Brain microvascular endothelial cell (primary cell): ENCODE measurements around the gene FNDC7.
"Not testable (repeated sequence)": the region's sequence is repeated elsewhere in the genome, so short reads cannot be mapped to it uniquely, and the experiment has no call there.

ENCODE experiments used
- DNase-seq: peaks from one replicate; pipeline ENCODE4 v3.0.0-alpha.2; 2020
- H3K27ac ChIP-seq: fragments of 250-450 bp; sonication (Bioruptor Pico); 2 replicates; pipeline ENCODE4 v1.5.1; 2020; ENCODE audit warnings: mild to moderate bottlenecking, moderate library complexity
- H3K27me3 ChIP-seq: fragments of 250-450 bp; sonication (Bioruptor Pico); replicated peaks from 2 replicates; pipeline ENCODE4 v1.5.1; 2020; ENCODE audit warnings: mild to moderate bottlenecking
- H3K36me3 ChIP-seq: fragments of 250-450 bp; sonication (Bioruptor Pico); replicated peaks from 2 replicates; pipeline ENCODE4 v1.5.1; 2020; ENCODE audit warnings: mild to moderate bottlenecking
- H3K4me3 ChIP-seq: 2 replicates; pipeline ENCODE4 v1.5.1; 2011; ENCODE audit warnings: low read depth, mild to moderate bottlenecking, control low read depth, low read length, moderate library complexity
- in situ Hi-C: cut with HindIII; loops from 2 replicates; pipeline ENCODE4 v1.10.0; 2017; ENCODE audit warnings: low sequenced_read_pairs, low pct_ligation_motif_present
- TF ChIP-seq, protein P1 (sequence below): IDR thresholded peaks from 2 replicates; pipeline ENCODE4 v1.5.1; 2011; ENCODE audit warnings: low read depth, mild to moderate bottlenecking, moderate library complexity, low read length, control low read depth, inconsistent platforms; ENCODE audit errors: missing control alignments

FNDC7 gene

DNA sequence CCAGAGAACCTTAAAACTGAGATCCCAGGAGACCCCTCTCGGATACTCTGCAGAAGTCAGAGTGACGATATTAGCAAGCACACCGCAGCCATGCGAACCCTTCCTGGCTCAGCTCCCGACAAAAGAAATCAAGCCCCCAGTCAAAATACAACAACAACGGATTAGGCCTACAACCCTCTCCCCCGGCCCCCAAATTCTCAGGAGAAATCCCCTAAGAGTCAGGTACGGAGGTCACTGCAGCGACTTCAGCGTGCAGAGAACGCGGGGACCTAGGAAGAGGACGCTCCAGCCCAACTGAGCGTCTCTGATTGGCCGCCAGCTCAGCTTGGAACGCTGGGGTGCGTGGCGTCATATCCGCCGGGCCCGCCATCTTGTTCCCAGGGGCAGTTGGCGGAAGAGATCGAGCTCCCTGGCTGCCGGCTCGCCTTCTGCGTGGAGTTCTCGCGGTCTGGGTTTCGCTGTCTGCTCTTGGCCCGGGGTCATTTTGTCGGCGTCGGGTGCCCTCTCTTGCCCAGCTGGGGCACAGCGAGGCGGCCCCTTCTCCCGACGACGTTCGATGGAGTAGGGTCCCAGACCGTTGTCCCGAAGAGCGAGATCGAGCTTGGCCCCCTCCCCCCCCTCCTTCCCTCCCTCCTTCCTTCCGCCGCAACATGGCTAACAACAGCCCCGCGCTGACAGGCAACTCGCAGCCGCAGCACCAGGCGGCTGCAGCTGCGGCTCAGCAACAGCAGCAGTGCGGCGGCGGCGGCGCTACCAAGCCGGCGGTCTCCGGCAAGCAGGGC is 20.6 kb upstream of the FNDC7 start, which contains the start of gene PRPF38B:
PRPF38B (plus strand) TSS at position 369 of the 782 bp plus-strand sequence; CDS start at position 651, 282 bp downstream.
- in situ Hi-C loops, result no loop called here
- peak within 1 kb of the TSS; percentile 92 for H3K4me3 ChIP-seq
- TF ChIP-seq, protein P1, sequence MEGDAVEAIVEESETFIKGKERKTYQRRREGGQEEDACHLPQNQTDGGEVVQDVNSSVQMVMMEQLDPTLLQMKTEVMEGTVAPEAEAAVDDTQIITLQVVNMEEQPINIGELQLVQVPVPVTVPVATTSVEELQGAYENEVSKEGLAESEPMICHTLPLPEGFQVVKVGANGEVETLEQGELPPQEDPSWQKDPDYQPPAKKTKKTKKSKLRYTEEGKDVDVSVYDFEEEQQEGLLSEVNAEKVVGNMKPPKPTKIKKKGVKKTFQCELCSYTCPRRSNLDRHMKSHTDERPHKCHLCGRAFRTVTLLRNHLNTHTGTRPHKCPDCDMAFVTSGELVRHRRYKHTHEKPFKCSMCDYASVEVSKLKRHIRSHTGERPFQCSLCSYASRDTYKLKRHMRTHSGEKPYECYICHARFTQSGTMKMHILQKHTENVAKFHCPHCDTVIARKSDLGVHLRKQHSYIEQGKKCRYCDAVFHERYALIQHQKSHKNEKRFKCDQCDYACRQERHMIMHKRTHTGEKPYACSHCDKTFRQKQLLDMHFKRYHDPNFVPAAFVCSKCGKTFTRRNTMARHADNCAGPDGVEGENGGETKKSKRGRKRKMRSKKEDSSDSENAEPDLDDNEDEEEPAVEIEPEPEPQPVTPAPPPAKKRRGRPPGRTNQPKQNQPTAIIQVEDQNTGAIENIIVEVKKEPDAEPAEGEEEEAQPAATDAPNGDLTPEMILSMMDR, result no peak
- H3K36me3 ChIP-seq, result peaks cover 14% of the 10 kb centered on the region
- DNase-seq, result peak; percentile 90
- no peaks in the 10 kb centered on the region for H3K27me3 ChIP-seq
- peak within 1 kb of the TSS; percentile 98 for H3K27ac ChIP-seq

DNA sequence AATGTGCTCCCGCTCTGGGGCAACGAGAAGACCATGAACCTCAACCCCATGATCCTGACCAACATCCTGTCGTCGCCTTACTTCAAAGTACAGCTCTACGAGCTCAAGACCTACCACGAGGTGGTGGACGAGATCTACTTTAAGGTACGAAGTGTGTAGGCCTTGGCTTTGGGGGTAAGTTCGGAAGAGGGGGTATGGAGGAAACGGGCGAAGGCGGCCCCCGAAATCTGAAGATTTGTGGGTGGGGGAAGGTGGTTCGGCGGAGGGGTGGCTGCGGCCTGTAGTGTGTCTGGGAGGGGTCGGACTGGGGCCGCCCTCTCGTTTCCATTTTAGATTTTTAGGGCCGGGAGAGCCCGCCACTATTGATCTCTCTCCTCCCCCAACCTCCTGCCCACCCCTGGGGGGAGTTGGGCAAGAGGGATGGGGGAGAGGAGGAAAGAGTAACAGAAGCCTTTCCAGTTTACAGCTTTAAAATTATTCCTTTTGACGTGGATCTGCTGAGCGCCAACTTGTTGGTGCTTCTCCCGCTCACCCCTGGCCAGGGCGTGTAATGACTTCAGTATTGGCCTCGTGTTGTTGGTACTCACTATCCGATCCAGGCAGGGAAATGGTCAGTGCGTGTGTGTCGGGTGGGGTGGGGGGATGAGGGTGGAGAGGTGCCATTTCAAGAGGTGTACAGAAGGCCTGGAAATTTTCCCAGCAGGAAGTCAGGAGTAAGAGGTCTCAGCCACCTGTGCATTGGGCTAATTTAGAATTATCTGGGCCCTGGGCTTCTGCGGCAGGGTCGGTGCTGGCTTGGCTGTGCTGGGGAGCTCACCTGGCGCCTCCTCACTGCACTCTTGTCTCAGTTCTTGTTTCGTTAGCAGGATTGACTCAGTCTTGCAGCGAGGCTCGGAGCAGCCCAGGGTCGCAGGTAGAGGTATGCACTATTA is 19.7 kb upstream of the FNDC7 start:
- Histone ChIP-seq H3K36me3 (peaks cover 19% of the 10 kb centered on the region), H3K27ac (peak overlapping the region; percentile 98), H3K27me3 (no peaks in the 10 kb centered on the region), H3K4me3 (peak overlapping the region; percentile 92)
- TF ChIP-seq, protein P1, result peak; percentile 59
- peak; percentile 47 for DNase-seq
- in situ Hi-C loops, result no loop called here

DNA sequence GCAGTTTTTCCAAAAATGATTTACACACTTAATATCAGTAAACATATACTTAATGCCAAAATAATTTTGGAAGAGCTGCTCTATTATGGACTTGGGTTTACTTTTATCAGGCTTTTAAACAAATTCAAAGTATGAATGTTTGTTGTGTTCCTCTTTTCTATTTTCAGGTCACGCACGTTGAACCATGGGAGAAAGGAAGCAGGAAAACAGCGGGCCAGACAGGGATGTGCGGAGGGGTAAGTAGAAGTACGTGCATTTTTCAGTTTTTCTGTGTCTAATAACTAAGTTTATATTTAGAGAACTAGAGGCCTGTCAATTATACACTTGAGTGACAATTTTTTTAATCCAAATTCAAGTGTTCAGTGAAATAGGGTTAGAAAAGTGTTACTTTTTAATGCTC is 17.2 kb upstream of the FNDC7 start:
- TF ChIP-seq, protein P1, result no peak
- Histone ChIP-seq H3K27me3 (no peaks in the 10 kb centered on the region), H3K36me3 (peaks cover 44% of the 10 kb centered on the region), H3K27ac (no peak overlapping the region), H3K4me3 (no peak overlapping the region)
- in situ Hi-C loops, result no loop called here
- no peak for DNase-seq

DNA sequence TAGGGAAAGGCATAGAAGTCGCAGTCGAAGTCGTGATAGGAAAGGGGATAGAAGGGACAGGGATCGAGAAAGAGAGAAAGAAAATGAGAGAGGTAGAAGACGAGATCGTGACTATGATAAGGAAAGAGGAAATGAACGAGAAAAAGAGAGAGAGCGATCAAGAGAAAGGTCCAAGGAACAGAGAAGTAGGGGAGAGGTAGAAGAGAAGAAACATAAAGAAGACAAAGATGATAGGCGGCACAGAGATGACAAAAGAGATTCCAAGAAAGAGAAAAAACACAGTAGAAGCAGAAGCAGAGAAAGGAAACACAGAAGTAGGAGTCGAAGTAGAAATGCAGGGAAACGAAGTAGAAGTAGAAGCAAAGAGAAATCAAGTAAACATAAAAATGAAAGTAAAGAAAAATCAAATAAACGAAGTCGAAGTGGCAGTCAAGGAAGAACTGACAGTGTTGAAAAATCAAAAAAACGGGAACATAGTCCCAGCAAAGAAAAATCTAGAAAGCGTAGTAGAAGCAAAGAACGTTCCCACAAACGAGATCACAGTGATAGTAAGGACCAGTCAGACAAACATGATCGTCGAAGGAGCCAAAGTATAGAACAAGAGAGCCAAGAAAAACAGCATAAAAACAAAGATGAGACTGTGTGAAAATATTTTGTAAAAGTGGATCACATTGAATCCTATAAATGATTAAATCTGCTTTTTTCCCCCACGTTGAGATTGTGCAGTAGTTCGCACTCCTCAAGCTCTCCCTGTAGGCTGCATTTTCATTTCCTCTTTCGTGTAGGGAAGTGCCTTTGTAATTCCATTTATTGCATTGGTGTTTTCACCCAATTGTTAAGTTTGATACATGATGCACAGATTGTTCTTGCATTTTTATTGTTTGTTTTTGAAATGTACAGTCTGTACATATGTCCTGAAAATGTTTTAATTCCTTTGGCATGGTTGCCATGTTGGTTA is 13.1 kb upstream of the FNDC7 start:
- peaks cover 54% of the 10 kb centered on the region for H3K36me3 ChIP-seq
- H3K4me3 ChIP-seq, result no peak overlapping the region
- in situ Hi-C loops, result no loop called here
- no peak overlapping the region for H3K27ac ChIP-seq
- no peaks in the 10 kb centered on the region for H3K27me3 ChIP-seq
- no peak for DNase-seq
- TF ChIP-seq, protein P1, result no peak

DNA sequence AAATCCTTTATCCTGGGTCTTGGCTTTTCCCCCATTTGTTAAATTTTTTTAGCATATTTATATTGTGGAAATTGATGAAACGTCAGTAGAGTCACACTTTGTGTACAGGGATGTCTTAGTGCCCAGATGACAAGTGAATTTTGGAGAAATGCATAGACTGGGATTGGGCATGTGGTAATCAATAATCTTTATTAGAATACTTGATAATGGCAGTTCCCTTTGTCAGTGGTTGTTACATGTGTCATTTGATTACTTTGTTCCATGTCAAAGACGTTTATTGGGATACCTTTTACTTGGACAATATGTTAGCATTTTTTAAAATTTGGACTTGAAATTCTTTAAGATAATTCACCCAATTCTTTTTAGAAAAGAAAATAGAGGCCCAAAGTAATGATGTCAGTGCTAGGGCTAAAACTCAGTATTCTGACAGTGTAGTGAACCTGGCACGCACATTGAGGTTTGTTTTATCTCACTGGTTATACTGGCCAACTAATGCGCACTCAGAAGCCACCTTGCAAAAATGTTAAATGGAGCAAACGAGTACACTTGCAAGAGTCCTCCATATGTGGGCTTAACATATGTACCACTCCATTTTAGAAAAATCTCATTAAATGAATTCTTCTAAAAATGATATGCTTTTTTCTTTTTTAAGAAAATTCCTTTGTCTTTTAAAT is 11.4 kb upstream of the FNDC7 start:
- Histone ChIP-seq H3K27ac (no peak overlapping the region), H3K36me3 (peaks cover 48% of the 10 kb centered on the region)

DNA sequence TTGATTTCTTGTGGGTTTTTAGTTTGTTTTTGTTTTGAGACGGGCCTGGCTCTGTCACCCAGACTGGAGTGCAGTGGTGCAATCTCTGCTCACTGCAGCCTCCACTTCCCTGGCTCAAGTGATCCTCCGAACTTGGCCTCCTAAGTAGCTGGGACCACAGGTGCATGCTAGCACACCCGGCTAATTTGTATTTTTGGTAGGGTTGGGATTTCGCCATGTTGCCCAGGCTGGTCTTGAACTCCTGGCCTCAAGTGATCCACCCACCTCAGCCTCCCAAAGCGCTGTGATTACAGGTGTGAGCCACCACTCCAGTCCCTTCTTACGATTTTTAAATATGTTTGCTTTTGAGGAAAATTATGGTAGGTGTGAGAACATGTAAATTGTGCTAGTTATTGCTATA is 10.6 kb upstream of the FNDC7 start:
- H3K27ac ChIP-seq, in situ Hi-C loops, H3K27me3 ChIP-seq, DNase-seq, H3K4me3 ChIP-seq: not testable (repeated sequence)
- peaks cover 40% of the 10 kb centered on the region for H3K36me3 ChIP-seq

More for the DNA sequence above, 11.4 kb upstream of the FNDC7 start:
- Histone ChIP-seq H3K27me3 (no peaks in the 10 kb centered on the region), H3K4me3 (no peak overlapping the region)
- TF ChIP-seq, protein P1, result no peak
- in situ Hi-C loops, result no loop called here
- no peak for DNase-seq
